GM20000 (cell line): ENCODE results near the gene RNASE7.
A peak's percentile ranks its signal among the peaks of the same experiment; 100 is the strongest.

Experiments
- DNase-seq: peaks from one replicate; pipeline ENCODE4 v3.0.0; 2012; ENCODE audit warnings: low spot score
- TF ChIP-seq, protein P1 (sequence below): IDR thresholded peaks from 2 replicates; pipeline ENCODE4 v1.5.1; 2012; ENCODE audit warnings: mild to moderate bottlenecking, control low read depth; ENCODE audit errors: extremely low read depth, missing control alignments

RNASE7 gene

DNA sequence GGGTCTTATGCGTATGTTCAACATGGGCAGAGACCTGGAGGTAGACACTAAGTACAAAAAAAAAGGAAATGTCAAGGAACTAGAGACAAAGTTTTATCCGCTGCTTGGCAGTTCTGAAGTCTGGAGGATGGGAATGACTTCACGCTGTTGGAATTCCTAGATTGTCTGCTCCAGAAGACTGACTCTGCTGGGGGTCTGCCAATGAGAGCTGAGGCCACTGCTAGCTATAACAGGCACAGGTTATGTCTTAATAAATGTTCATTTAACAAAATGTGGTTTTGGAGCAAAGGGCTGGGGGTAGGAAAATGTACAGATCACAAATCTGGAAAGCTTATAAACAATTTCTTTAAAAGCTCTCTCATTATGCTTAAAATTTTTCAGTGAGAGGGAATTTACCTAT is 21.3 kb downstream of the RNASE7 start:
- no peak for DNase-seq
- TF ChIP-seq, protein P1, sequence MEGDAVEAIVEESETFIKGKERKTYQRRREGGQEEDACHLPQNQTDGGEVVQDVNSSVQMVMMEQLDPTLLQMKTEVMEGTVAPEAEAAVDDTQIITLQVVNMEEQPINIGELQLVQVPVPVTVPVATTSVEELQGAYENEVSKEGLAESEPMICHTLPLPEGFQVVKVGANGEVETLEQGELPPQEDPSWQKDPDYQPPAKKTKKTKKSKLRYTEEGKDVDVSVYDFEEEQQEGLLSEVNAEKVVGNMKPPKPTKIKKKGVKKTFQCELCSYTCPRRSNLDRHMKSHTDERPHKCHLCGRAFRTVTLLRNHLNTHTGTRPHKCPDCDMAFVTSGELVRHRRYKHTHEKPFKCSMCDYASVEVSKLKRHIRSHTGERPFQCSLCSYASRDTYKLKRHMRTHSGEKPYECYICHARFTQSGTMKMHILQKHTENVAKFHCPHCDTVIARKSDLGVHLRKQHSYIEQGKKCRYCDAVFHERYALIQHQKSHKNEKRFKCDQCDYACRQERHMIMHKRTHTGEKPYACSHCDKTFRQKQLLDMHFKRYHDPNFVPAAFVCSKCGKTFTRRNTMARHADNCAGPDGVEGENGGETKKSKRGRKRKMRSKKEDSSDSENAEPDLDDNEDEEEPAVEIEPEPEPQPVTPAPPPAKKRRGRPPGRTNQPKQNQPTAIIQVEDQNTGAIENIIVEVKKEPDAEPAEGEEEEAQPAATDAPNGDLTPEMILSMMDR = no peak

DNA sequence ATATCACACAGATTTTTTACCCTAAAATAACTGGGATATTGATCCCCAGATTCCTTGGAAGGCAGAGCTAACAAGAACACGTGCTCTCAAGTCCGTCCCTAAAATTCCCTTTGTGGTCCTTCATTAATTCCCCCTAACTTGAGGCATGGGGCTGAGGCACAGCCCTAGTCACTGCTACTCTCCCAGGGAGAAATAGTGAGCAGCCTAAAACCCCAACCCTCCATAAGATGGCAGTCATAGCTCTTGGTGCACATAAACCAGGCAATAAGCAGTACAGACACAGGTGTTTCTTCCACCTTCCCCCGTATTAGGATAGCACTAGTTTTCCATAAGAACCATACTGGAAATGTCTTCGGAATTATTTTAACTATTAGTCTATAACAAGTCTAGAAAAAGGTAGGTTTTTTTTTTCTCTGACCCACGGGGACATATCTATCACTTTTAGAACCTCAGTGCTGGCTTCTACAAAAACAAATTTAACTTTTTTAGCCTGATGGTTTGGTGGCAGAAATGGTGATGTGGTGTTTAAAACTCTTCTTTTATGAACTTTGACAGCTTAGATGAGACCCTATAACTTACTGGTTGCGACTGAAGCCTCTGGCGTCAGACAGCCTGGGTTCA is 24.8 kb downstream of the RNASE7 start:
- peak; percentile 39 for DNase-seq
- TF ChIP-seq, protein P1 = no peak

DNA sequence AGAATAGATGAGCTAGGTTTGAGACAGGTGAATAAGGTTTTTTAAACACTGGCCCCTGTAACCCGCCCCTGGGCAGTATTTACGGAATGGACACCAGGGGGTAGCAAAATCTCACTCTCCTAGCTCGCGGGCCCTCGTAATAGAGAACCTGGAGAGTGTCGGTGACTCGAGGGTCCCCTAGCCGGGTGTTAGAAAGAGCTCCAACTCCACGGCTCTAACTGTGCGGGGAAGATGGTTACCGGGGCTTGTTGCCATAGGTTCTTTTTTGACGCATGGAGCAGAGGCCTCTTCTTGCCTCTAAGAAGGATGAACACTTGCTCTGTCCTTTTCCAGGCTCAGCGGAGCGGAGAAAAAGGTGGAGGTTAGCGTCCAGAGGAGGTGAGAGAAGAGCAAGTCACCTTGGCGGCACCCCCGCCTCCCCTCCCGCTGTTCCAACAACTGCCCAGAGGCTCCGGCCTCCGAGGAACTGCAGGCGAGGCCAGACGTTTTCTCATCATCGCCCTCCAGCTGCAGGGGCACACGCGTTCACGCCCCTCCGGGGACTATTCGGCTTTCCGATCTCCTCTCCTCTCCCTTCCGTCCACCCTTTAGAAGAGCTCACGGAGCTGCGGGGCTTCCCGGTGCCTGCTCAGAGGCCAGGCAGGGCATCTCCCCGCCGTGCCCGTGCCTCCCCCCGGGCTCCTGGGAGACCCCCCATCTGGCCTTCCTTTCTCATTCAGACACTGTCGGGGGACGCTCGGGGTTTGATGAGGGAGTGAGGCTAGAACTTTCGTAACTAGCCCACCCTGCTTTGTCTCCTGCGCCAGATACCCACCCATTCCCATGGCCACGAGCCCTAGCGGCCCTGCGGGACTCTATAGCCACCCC is 26.6 kb downstream of the RNASE7 start:
- DNase-seq = peak; percentile 78
- TF ChIP-seq, protein P1 = peak; percentile 27

DNA sequence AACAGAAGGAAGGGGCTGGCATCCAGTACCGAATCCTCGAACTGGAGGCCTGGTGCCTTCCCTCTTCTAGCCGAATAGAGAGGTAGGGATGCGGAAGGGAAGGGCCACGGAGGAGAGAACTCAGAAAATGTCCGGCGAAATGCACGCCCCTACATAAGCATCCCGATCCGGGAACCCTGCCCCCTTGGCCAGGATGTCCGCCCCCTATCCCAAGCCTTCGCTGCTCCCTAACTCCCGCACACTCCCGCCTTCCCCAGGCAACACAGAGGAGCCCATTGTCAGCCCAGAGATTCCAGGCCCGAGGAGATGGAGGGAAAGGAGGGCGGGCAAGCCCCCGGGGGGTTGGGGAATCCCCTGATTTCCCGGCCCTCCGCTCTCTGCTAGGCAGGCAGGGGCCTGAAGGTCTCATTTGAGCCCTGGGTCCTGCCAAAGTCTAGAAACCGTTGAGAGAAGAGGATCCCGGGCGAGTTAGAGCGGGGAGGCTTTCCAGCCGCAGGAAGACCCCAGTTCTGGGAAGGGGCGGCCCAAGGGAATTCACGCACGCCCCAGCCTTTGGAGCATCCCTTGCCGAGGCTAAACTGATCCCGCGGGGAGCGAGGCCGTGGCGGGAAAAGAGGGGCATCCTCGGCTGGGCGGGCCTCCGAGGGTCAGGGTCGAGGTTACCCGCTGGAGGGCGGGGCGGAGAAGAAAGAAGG is 27.4 kb downstream of the RNASE7 start:
- DNase-seq = peak; percentile 30
- TF ChIP-seq, protein P1 = no peak

DNA sequence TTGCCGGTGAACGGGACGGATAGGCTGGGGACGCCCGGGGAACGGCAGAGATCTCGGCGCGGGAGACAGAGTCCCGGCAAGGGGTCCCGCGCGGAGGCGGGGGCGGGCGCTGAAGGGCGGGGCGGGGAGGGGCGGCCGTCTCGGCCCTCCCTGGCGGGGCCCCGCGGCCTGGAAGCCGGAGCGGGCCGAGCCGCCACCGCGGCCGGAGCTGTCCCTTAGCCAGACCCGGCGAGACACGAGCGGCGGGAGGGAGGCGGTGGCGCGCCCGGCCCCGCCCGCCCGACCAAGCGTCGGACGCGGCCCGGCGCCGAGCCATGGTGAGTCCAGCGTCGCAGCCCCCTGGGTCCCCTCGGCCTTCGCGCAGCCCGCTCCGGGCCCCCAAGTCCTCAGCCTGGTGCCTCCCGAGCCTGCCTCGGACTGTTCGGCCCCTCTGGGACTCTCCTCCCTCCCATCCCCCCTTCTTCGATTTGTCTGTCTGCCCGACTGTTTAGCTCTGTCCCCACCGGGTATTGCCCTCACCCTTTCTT is 28.0 kb downstream of the RNASE7 start, which contains the start of gene ARHGEF40:
Gene ARHGEF40 (plus strand): TSS at position 222 of the 527 bp plus-strand sequence. CDS start 93 bp downstream, at position 315.
- TF ChIP-seq, protein P1 = no peak
- peak; percentile 70 for DNase-seq

GRCh38 chr14:21070610-21071224 is 28.6 kb downstream of the RNASE7 start:
- DNase-seq = peak; percentile 70

More at GRCh38 chr14:21070610-21071224, 28.6 kb downstream of the RNASE7 start:
- TF ChIP-seq, protein P1 = no peak
